Endothelial cell (in vitro differentiated cells): ENCODE results near the gene FANCC. TPM values are rescaled to one million over a fixed set of nuclear protein-coding genes. Genes with fewer than 3 reads are reported as not detected.

ENCODE experiments used
- DNase-seq: peaks from one replicate; pipeline ENCODE4 v3.0.0; 2021; ENCODE audit warnings: low spot score
- H3K27ac Mint-ChIP-seq: one replicate; pipeline ENCODE4 v1.8.0; 2021; ENCODE audit warnings: mixed read lengths, inconsistent platforms; ENCODE audit not compliant: unreplicated experiment
- H3K27me3 Mint-ChIP-seq: one replicate; pipeline ENCODE4 v1.8.0; 2021; ENCODE audit warnings: mild to moderate bottlenecking, moderate library complexity, mixed read lengths, inconsistent platforms; ENCODE audit not compliant: unreplicated experiment
- H3K36me3 Mint-ChIP-seq: one replicate; pipeline ENCODE4 v1.8.0; 2021; ENCODE audit warnings: mild to moderate bottlenecking, low read depth, mixed read lengths, inconsistent platforms; ENCODE audit not compliant: unreplicated experiment
- H3K4me1 Mint-ChIP-seq: one replicate; pipeline ENCODE4 v1.8.0; 2021; ENCODE audit warnings: mild to moderate bottlenecking, mixed read lengths, inconsistent platforms; ENCODE audit not compliant: unreplicated experiment
- H3K4me3 Mint-ChIP-seq: one replicate; pipeline ENCODE4 v1.8.0; 2021; ENCODE audit warnings: mild to moderate bottlenecking, mixed read lengths, inconsistent platforms; ENCODE audit not compliant: unreplicated experiment
- H3K9me3 Mint-ChIP-seq: one replicate; pipeline ENCODE4 v1.8.0; 2021; ENCODE audit warnings: mixed read lengths, inconsistent platforms; ENCODE audit not compliant: unreplicated experiment
- total RNA-seq: library from RNA; stranded (reverse); fragmentation: NEBNext Ultra II Directional; extraction: Animal tissue kit (Norgen Biotek cat#: 25700); gene quantifications from one replicate; pipeline ENCODE4 v1.2.1, GENCODE V29; 2021; ENCODE audit not compliant: unreplicated experiment
- TF ChIP-seq, protein P1 (sequence below): fragments of 200-600 bp; sonication (generic); IDR thresholded peaks from one replicate; pipeline ENCODE4 v1.5.0; 2021; ENCODE audit warnings: antibody characterized with exemption; ENCODE audit not compliant: unreplicated experiment

FANCC gene
- total RNA-seq, 1 donor from 2014 or later: 16.7 TPM

DNA sequence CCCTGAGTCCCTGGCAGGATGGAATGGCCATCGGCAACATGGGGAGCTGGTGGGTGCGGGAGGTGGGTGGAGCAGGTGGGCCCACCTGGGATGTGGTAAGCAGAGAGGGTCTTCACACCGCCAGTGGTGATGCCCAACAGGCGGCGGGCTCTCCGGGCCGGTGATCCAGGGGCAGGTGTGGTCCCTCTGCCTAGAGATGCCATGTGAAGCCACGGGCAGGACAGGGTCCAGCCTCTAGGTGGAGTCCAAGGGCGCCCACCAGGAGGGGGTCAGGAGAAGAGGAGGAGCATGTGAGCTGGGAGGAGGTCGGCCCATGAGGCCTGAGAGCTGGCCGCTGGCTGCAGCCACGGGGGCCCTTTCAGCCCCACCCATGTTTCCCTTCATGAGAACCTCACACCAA is 221.1 kb downstream of the FANCC start:
- no peak overlapping the region for H3K4me3 Mint-ChIP-seq
- no peaks in the 10 kb centered on the region for H3K9me3 Mint-ChIP-seq
- peaks cover 30% of the 10 kb centered on the region for H3K4me1 Mint-ChIP-seq
- H3K27me3 Mint-ChIP-seq: peaks cover 5% of the 10 kb centered on the region
- DNase-seq: no peak
- peaks cover 6% of the 10 kb centered on the region for H3K36me3 Mint-ChIP-seq
- TF ChIP-seq, protein P1, sequence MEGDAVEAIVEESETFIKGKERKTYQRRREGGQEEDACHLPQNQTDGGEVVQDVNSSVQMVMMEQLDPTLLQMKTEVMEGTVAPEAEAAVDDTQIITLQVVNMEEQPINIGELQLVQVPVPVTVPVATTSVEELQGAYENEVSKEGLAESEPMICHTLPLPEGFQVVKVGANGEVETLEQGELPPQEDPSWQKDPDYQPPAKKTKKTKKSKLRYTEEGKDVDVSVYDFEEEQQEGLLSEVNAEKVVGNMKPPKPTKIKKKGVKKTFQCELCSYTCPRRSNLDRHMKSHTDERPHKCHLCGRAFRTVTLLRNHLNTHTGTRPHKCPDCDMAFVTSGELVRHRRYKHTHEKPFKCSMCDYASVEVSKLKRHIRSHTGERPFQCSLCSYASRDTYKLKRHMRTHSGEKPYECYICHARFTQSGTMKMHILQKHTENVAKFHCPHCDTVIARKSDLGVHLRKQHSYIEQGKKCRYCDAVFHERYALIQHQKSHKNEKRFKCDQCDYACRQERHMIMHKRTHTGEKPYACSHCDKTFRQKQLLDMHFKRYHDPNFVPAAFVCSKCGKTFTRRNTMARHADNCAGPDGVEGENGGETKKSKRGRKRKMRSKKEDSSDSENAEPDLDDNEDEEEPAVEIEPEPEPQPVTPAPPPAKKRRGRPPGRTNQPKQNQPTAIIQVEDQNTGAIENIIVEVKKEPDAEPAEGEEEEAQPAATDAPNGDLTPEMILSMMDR: no peak
- no peak overlapping the region for H3K27ac Mint-ChIP-seq

DNA sequence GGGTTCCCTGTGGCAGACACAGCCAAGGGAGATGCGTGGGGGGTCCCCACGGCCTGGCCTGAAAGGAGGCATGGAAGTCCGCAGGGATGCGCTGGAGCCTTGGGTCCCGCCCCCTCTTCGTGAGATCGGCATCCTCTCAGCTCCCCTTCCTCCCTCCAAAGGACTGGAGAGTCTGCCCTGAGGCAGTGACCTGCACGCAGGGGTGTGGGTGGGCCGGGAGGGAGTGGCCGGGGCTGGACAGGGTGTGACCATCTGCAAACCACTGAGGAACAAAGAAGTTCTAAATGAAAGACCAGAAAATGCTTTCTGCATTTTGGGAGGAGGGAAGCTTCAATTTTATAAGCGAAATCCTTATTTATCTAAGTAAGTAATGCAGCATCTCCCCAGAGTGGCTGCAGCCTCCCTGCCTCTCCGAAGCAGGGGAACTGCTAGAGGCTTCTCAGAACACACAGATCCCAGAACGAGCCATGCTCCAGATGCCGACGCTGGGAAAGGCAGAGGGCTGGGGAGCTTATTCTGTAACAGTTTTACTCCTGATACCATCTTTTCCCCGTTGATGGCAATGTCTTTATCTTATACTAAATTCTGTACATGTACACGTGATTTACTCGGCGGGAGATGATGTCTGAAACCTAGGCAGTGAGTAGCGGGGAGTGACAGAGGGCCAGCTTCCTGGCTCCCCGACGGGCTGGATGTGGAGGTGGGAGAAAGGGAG is 221.7 kb downstream of the FANCC start:
- H3K36me3 Mint-ChIP-seq: peaks cover 6% of the 10 kb centered on the region
- H3K27me3 Mint-ChIP-seq: peaks cover 5% of the 10 kb centered on the region
- H3K4me3 Mint-ChIP-seq: no peak overlapping the region
- no peak overlapping the region for H3K27ac Mint-ChIP-seq
- TF ChIP-seq, protein P1: no peak
- peaks cover 30% of the 10 kb centered on the region for H3K4me1 Mint-ChIP-seq
- H3K9me3 Mint-ChIP-seq: no peaks in the 10 kb centered on the region
- no peak for DNase-seq

DNA sequence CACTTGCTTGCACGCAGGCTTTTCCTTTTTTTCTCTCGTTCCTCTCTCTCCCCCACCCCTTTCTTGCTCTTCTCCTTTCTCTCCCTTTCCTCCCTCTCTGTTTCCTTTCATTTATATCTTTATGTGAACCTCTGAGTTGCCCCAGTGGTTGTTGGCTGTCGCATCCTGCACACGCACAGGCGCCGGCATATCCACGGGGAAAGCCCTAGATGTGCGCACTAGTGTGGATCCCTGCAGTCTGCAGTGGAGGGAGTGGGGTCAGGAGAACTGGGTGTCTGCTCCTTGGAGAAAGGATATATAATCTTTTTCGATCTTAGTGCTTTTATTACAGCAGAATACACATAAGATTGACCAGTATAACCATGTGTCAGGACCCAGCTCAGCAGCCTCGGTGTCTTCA is 223.5 kb downstream of the FANCC start:
- H3K27ac Mint-ChIP-seq: no peak overlapping the region
- TF ChIP-seq, protein P1: no peak
- H3K27me3 Mint-ChIP-seq: peaks cover 5% of the 10 kb centered on the region
- peaks cover 30% of the 10 kb centered on the region for H3K4me1 Mint-ChIP-seq
- H3K9me3 Mint-ChIP-seq: no peaks in the 10 kb centered on the region
- DNase-seq: no peak
- peaks cover 6% of the 10 kb centered on the region for H3K36me3 Mint-ChIP-seq
- H3K4me3 Mint-ChIP-seq: no peak overlapping the region

DNA sequence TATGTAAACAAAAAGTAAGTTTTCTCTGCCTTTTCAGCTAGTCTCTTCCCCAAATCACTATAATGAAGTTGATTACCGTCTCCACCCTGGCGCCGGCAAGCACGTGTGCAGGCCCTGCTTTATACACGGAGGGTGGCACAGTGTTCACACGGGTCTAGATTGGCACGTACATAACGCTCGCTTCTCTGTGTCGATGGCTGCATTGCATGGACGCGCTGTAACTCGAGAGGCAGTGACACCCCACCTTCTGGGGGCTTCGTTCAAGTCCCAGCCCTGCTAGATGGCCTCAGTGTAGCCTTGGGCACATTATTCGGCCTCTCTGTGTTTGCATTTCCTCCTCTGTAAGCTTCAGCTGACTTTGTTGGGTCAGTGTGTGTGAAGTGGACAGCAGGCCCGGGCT is 223.9 kb downstream of the FANCC start:
- Mint-ChIP-seq H3K9me3 (no peaks in the 10 kb centered on the region), H3K4me3 (no peak overlapping the region), H3K36me3 (peaks cover 6% of the 10 kb centered on the region), H3K27me3 (peaks cover 5% of the 10 kb centered on the region), H3K4me1 (peaks cover 30% of the 10 kb centered on the region), H3K27ac (no peak overlapping the region)
- TF ChIP-seq, protein P1: no peak
- DNase-seq: no peak

DNA sequence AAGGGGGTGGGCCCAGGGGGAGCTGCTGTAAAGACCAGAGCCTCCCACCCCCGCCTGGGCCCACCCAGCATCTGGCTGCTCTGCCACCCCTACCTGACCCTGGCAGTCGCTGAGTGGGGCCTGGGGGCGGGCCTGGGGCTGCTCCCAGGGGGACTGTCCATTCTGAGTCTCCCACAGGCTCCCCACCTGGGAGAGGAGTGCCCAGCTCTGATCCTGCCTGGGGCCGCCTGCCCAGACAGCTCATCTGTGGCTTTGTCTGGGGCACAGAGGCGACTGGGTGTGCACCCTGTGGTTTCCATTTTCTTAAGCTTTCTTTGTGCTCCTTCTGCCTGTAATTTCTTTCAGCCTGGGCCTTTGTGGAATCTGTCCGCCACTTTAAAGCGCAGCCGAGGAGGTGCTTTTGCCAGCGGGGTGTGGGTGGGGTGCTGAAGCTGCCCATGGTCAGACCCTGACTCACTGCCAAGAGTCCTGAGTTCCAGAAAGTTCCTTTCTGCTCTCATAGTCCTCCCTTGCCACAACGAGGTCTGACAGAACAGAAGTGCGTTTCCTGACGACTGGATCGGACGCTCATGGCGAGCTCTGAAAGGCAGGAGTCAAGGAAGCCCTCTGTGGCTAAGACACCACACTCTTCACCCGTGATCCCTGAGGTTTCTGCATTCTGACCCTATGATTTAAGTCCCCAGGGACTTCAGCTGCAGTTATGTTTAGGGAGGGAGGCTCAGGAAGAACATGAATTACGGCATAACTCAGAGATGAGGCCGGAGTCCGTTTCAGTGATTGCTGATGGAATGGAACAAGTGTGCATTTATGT is 225.0 kb downstream of the FANCC start:
- no peak for DNase-seq
- Mint-ChIP-seq H3K27me3 (peaks cover 5% of the 10 kb centered on the region), H3K27ac (no peak overlapping the region), H3K4me3 (no peak overlapping the region), H3K9me3 (no peaks in the 10 kb centered on the region), H3K4me1 (peaks cover 30% of the 10 kb centered on the region), H3K36me3 (peaks cover 4% of the 10 kb centered on the region)
- TF ChIP-seq, protein P1: no peak
